Medulla oblongata (tissue), 1 donor: Measurements from ENCODE around the gene OGA.

ENCODE experiments used
- DNase-seq: peaks from one replicate; pipeline ENCODE4 v3.0.0-alpha.2; 2015; ENCODE audit errors: extremely low spot score

The OGA gene

DNA sequence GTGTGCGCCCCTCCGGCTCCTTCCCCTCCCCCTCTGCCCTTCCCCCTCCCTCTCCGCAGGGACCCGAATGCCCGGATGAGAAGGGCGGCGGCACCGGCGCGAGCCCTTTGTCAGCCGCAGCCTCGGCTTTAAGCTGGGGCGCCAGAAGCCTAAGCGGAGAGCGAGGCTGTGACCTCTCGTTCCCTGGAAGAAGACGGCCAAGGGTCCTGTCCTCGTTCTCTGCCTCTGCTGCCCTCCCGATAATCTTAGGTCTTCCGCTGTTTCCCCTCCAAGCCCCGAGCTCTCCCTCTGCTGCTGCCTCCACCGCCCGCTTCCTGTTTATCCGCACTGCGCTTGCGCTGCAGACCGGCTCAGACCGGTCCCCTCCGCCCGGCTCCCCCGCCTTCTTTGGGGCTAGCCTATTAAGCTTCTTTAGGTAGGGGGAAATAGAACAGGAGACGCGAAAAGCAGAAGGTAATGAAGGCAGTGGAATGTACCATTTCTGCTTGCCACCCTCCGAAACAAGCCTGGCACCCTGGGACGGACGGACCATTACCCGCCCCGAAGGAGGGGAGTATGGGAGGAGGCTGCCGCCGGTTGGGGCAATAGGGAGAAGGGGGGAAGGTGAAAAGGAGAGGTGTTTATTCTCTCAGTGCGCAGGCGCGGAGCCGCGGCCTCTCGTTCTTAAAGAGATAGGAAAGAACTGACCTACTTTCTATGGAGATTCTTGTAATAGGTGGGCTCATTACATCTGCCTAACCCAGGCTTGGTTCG lies at the start of gene OGA:
TSS of gene OGA (minus strand) at position 326 of the 753 bp plus-strand sequence. CDS start 422 bp downstream, outside the sequence.
- peak; percentile 98 for DNase-seq

DNA sequence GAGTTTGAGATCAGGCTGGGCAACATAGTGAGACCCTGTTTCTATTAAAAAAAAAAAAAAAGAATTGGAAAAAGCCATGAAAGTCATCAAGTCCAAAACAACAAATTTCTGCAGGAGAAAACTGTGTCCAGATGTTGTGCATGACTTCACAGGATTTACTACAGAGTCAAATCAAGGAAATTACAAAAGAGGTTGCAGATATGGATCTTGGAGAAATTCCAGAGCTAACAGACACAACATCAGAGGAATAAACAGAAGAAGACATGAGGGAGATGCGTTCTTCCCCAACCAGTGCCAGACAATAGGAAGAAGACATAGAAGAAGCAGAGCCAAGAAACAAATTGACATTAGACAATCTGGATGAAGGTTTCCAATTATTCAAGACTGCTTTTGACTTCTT lies 49.7 kb upstream of the OGA start:
- DNase-seq, result no peak

DNA sequence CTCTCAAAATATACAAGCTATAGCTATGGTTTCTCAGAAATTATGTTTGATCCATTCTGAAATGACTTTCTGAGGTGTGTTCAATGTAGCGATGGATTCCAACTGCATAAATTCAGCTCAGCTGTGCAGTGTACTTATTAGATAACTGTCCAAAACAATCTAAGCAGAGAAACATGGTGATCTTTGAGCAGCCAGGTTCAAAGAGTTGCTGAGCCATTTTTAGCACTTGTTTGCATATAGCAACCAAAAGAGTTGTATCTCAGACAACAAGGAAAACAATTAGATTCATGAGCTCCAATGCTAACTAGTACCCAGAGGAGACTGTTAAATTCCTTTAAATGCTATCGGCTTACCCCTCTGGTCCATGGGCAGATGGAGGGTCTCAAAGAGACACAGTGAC lies 41.3 kb upstream of the OGA start:
- DNase-seq, result no peak

DNA sequence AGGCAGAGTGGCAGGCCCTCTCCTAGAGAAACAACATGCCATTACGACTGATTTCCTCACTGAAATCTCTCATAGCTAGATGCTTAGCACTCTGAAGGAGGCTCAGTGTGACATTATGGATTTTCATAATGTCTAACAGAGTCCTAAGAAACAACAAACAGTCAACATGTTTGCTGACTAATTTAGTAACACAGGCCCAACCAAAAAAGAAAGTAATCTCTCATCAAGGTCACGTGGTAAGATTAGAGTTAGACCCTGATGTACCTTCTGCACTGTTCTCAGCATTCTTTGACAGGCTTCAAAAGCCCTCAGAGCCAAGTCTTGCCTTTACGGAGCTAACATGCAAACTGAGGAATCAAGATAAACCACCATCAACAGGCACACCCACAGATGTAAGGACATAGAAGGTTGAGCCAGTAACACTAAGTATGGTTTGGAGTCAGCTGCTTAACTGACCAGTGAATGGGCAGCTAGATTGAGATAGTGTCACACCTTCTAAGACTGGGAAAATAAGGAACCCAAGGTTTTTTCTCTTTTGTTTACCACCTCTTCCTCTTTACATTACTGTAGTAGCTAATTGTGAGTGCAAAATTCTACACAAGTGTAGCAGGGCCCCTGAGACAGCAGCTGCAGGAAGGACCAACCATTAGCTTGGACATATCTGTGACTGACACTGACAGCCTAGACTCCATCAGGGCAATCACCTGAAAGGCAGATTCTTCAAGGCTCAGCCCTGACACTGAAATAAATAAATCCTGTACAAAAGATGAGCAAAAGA lies 40.7 kb upstream of the OGA start:
- DNase-seq, result no peak

DNA sequence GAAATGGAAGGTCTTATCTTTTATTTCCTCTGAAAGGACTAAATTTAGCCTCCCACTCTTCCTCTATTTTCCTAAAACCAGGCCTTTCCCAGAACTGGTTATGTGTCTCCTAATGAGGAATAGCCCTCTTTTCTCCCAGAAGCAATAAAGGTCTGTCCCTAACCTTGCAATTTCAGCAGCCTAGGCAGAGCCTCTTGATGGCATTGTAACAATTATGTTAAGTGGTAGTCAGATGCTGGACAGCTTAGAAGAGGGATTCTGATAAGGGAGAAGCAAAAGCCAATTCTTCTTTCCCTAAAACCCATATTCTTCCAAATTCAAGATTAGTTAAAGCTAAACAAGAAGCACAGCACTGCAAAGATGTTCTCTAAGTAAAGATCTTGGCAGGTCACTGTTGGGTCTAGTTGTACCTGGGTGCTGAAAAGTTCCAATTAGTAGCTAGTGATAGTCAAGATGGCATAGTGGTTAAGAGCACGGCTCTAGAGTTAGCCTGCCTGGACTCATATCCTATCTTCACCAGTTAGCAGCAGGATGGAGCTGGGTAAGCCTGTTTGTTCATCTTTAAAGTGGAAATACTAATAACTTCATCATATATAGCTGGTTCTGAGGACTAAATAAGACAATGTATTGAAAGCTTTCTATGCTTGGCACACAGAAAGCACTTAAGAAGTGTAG lies 39.7 kb upstream of the OGA start:
- DNase-seq, result no peak

DNA sequence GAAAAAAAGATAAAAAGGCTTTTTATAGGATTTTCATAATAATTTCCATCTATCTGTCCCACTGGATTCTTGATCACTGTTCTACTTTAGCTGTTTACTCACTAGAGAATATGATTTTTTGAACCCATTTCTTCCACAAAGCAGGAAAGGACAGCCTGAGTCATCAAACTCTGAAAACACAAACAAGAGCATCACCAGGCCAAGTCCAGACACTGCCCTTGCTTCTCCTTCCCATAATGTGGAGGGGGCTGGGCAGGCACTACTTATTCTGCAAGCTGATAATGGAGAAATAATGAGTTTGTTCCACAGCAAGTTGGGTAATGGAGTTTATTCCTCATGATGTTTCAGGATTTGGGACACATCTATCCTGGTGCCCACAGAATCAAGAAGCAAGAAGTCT lies 38.4 kb upstream of the OGA start:
- no peak for DNase-seq

DNA sequence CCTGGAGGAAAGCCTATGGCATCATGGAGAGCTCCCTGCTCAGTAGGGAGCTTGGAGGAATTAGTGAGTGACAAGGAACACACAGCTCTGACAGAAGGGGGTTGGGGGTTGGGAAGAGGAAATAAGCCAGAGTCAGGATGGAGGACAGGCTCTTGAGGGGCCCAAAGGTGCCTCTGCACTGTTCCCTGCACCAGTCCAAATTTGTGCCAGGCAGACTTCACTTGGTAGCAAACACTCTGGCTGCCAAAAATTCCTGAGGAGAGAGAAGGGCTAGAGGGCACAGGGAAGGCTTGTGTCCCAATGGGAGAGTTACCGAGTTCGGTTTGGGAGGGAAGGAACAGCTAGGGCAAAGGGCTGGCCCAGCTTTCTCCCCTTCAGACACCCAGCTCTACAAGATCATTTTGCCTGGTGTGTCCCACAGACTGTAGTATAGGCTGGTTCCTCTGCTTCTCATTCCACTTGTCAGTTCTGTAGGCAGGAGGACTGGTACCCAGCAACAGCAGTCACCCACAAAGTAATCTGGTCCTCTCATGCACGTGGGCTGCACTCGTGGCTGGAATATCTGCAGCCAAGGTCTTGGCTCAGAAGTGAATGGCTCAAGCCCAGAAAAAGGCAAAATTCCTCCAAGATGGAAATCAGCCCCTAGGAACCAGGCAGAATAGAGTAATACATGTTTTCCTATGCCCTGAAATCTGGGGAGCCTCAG lies 33.3 kb upstream of the OGA start:
- DNase-seq, result peak; percentile 72

DNA sequence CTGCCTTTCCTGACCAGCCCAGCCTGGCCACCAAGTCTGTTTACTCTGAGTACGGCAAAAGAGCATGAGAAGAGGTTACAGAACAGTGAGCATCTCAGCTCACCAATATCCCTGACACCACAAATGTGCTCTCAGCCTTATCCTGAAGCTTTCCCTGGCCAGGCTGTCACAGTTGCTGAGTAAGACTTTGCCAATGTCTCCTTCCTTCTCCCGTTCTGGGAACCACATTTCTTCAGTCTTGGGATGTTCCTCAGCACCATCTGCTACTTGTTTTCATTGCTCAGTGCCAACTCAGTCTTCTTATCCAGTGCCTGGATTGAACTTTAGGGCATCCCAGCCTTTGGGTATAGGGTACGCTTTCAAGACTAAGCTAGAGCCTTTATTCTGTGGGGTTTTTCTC lies 32.5 kb upstream of the OGA start:
- DNase-seq, result no peak

DNA sequence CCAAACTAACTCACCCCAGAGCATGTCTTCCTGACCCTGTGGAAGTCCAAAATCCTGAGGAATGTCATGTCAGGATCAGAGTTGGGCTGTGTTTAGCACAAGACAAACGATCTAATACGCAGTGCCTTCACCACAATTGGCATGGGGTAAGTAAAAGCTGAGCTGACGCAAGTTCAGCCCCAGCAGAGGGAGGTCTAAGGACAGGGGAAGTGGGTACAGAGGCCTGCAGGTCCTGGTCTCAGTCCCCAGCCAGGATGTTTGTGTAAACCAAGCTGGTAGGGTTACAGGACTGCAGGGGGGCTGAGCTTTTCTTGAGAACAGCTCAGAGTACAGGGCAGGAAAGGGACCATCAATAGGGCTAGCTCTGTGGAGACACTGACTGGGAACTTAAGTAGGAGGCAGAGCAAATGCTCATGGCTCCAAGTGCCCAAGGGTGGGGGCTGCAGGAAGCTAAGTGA lies 30.7 kb upstream of the OGA start:
- no peak for DNase-seq

DNA sequence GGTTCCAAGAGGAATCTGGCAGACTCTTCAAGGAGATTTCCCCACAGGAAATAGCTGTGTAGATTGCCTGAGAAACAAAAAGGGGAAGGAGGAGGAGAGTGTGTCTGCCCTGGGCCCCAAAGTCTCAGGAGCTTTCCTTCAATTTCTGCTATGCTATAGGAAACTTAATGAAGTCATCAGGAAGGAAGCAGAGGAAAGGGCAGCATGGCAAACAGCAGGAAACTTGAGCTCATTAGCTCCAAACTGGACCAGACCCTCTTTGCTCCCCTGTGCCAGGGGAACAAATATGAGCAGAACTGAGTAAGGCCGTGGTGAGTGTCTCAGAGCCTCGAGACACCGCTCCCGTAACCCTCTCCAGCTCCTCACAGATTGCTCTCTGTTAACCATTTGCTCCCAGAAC lies 30.2 kb upstream of the OGA start:
- no peak for DNase-seq

DNA sequence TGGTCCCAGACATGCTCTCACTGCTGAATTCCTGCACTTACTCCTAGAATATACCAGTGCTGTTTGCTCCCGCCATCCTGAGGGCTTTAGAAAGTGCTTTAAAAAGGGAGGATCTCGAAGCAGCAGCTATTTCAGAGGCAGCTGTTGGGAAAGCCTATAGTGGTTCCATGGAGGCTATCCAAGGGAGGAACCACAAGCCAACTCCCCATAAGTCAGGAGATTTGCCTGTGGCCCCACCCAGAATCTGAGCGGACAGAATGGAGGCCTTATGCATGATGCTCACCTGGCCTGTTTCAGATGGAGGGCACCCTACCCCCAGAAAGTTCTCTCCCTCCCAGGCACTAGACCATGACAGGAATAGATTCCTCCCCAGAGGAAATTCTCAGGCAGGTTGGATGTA lies 27.6 kb upstream of the OGA start:
- DNase-seq, result no peak

DNA sequence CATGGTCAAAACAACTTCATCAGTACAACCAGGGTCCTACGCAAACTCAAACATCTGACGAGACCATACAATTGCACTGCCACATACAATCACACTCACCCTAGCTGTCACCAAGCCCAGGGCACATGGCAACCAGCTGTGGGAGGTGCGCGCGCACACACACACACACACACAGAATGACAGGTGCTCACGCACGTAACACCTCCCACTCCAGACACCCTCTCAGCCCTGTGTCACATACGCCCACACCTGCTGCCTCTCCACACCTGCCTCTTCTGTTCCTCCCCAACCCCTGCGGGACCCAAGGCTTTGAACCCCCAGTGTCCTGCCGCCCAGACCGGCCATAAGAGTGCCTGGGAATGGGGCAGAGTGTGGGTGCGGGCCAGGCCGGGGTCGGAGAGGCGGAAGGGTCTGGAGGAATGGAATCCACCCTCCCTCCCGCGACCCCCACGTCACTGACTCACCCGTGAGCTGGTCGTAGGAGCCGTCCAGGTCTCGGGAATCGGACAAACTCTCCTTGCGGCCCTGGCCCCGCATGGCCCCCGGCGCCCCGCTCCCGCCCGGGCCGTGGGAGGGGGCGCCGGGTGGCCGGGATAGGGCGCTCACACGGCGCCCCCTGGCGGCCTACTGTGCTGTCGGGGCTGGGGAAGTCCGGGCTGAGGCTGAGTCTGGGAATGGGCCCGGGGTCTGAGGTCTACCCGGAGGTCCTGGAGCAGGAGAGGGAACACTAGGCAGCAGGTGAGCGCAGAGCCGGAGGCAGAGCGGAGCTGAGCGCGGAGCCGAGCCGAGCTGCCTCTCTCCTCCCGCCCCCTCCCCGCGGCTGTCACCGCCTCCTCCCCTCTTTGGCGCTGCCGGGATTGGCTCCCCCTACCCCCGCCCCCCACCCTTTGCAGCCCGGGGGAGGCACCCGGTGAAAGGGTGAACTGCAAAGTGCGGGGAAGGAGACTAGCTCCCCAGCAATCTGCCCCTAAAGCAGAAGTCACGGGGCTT lies 25.1 kb upstream of the OGA start, which contains the start of gene KCNIP2:
TSS of gene KCNIP2 (minus strand) at position 769 of the 990 bp plus-strand sequence. CDS start at position 537, 232 bp downstream.
- DNase-seq, result no peak

DNA sequence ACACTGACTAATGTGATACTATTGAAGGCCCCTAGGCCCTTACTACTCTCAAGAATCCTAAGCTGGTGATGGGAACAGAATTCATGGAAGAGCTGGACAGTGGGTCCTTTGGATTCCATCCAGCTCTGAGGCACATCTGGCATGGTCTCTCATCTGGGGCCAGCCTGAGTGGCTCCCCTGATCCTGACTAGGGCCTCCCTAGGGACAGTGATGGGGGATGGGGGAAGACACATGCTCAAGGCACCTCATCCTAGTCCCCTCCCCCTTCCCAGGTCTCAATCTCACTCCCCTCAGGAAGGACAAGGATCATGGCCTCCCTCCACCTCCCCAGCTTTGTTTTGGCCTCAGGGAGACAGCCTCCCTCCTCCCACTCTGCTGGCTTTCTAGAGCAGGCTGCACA lies 23.6 kb upstream of the OGA start:
- no peak for DNase-seq

DNA sequence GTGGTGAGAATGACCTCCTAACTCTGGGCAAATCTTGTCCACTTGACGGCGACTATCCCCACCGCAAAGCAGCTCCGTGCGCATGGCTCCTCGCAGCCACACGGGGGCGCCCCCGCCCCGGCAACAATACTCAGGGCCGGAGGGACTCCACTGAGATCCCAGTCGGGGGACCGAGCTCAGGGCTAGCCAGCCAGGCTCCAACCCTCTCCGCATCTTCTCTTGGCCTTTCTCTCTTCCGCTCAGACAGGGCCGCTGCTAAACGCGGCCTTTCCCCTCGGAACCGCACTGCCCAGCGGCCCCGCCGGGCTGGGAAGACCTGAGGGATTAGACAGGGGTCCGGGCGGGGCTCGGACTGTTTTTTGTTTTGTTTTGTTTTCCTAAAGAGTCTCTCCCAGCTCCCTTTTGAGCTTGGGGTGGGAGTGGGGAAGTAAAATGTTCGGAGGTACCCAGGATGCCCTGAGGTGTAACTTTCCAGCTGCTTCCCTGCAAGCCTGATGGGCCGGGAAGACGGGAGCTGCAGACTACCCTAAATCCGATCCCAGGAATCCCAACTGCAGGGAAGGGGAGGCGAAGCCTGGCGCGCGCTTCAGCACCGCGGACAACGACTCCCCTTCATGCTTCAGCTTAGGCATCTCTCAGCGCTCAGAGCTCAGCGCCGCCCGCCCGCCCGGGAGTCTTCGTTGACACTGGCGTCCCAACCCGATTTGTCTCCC lies 22.7 kb upstream of the OGA start:
- peak; percentile 93 for DNase-seq

DNA sequence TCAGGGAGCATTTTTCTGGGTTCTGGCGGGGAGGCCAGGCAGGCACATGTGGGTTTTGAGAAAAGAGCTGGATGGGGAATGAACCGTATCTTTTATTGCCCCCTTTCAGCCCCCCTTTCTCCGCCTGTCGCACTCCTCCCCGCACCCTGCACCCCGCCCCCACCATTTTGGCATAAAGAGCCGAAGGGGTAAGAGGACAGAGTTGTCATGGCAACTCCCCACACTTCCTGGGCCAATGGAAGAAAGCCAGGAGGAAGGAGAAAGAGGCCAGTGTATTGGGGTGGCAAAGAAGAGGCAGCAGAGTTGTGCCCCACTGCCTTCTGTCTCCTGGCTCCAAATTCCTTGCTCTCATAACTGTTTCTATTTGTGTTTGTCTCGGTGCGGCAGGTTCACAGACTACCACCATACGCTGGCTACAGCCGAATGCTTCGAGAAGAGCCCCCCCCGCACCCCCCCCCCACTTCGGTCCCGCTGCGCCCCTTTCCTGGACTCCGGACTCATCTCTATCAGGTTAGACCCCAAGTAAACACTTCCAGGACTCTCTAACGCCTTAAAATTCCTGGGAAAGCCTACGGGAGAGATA lies 21.9 kb upstream of the OGA start:
- peak; percentile 77 for DNase-seq

DNA sequence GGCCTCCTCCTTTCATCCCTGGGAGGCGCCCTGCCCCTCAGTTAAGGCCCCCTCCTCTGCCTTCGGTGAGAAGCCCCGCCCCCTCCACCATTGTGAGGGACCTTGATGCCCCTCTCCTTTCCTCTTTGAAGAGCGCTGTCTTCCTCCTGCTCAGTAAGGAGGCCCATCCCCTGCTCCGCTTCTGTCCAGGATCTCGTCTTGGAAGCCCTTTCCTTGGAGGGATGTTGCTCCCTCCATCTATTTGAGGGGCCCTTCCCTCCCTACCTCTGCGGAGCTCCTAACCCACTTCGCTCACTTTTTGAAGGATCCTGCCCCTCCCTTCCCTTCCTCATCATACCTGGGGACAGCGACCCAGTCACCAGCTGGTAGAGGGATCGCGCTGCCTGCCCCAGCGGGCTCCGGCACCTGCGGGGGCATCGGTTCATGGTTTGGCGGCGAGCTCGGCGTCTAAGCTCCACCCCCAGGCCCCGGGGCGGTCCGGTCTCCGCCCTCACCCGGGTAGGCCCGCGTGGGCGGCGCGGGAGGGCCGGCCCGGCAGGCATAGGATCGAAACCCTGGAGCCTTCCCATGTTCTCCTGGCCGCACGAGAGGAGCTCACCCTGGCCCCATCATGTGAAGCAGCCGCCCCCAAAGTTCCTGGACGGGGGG lies 21.3 kb upstream of the OGA start:
- DNase-seq, result no peak

DNA sequence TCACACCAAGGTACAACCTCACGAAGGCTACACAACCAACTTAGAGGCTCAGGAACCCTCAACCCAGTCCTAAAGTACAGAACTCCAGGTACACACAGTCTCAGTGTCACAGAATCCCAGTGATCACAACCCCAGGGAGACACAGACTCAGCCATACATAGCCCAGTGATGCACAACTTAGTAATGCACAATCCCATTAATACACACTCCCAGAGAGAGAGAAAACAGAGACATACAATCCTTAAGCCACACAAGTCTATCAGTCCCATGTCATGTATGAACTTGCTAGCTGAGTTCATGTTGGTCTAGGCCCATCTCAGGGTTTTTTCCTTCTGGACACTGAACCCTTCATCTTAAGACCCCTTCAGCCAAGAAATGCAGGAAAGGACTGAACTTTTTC lies 20.8 kb upstream of the OGA start:
- DNase-seq, result no peak

DNA sequence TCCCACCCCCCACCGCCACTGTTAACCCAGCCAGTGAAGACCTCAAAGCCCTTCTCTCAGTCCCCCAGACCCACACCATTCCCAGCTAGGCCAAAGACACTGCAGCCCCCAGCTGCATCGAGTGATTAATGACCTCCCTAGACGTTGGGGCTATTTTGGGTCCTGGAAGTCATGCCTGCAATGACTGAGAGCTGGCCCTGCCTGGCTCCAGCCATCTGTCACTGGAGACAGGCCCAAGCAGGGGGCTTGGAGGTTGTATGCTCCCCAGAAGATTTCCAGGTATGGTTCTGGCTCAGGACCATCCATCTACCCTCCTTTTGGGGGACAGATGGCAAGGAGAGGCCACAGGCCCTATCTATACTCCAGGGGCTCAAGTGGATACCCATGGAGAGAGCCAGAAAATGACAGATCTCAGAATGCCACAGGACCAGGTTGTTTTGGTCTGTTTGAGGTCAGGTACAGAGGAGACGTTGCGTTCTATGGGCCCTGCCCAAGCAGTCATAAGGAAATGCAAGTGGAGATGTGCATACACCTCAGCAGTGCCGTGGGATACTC lies 20.2 kb upstream of the OGA start:
- DNase-seq, result no peak

DNA sequence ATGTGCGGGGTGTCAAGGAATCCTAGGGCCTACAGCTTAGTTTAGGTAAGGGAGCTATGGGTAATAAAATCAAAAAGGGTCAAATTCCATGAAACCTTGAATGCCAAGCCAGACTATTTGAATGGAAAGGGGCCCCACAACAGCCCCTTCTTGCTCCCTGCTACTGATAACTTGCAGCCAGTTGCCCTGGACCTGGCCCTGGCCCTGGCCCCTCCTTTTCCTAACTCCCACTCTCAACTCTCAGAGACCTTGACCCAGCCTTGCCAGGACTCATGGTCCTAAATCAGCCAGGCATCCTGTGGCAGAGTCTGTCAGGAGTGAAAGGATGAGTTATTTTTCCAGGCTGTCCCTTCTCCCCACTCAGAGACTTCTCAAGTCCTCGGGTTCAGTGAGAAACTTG lies 19.5 kb upstream of the OGA start:
- DNase-seq, result no peak
